Activated CD8-positive, alpha-beta memory T cell treated with anti-CD3 and anti-CD28 coated beads for 24 hours (primary cell): ENCODE data around the gene PGA5.
"Not testable (repeated sequence)": the region's sequence is repeated elsewhere in the genome, so short reads cannot be mapped to it uniquely, and the experiment has no call there.

Experiments
- DNase-seq: peaks from one replicate; pipeline ENCODE4 v3.0.0-alpha.2; 2020

PGA5 gene

GRCh38 chr11:61240875-61241274 is at the start of gene PGA5:
Gene PGA5 (plus strand): TSS chr11:61241175. CDS start chr11:61241227, 52 bp downstream.
- DNase-seq = not testable (repeated sequence)

GRCh38 chr11:61193596-61193995 is 47.4 kb upstream of the PGA5 start:
- DNase-seq = no peak

GRCh38 chr11:61194169-61194671 is 46.8 kb upstream of the PGA5 start:
- DNase-seq = no peak

- DNase-seq = no peak
These were observed 45.8 kb upstream of the PGA5 start for GRCh38 chr11:61194981-61195695.

GRCh38 chr11:61195719-61196118 is 45.3 kb upstream of the PGA5 start:
- no peak for DNase-seq

- DNase-seq = no peak
These were observed 42.6 kb upstream of the PGA5 start for GRCh38 chr11:61198361-61198760.

GRCh38 chr11:61198948-61199523 is 41.9 kb upstream of the PGA5 start:
- no peak for DNase-seq

DNA sequence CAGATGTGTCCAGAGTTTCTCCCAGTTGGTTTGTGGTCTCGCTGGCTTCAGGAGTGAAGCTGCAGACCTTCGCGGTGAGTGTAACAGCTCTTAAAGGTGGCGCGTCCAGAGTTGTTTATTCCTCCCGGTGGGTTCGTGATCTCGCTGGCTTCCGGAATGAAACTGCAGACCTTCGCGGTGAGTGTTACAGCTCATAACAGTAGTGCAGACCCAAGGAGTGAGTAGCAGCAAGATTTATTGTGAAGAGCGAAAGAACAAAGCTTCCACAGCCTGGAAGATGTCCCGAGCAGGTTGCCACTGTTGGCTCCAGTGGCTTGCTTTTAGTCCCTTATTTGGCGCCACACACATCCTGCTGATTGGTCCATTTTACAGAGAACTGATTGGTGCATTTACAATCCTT is 39.5 kb upstream of the PGA5 start:
- DNase-seq = no peak

DNA sequence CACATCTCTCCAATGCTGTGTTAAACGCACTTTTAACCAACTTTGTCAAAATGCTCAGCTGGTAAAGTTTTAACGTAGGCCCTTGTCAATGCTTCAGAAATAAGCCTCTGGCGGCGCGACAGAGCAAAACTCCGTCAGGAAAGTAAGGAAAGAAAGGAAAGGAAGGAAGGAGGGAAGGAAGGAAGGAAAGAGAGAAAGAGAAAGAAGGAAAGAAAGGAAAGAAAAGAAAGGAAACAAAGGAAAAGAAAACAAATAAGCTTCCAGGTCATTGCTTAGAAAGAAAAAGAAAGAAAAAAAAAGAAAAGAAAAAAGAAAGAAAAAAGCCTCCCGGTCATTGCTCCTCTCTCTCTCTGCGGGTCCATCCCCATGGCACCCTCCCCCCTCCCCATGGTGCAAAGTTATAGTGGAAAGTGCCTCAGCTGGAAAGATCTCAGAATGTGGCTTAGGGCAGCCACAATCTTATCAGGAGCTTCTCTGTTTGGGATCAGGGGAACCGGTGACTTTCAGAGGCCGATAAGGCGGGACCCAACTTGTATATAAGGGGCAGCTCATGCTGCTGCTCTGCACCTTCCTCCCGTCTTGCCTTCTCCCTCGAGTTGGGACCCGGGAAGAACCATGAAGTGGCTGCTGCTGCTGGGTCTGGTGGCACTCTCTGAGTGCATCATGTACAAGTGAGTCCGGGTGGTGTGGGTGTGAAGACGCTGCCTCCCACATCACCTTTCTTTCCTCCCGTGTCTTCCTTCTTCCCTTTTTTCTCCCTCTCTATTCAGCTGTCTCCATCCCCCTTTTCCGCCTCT is 37.8 kb upstream of the PGA5 start, which contains the start of gene PGA3:
Gene PGA3 (plus strand): TSS at position 566 of the 797 bp plus-strand sequence. CDS start 50 bp downstream, at position 616.
- DNase-seq = not testable (repeated sequence)

- not testable (repeated sequence) for DNase-seq
These were observed 37.1 kb upstream of the PGA5 start for GRCh38 chr11:61203873-61204272.

DNA sequence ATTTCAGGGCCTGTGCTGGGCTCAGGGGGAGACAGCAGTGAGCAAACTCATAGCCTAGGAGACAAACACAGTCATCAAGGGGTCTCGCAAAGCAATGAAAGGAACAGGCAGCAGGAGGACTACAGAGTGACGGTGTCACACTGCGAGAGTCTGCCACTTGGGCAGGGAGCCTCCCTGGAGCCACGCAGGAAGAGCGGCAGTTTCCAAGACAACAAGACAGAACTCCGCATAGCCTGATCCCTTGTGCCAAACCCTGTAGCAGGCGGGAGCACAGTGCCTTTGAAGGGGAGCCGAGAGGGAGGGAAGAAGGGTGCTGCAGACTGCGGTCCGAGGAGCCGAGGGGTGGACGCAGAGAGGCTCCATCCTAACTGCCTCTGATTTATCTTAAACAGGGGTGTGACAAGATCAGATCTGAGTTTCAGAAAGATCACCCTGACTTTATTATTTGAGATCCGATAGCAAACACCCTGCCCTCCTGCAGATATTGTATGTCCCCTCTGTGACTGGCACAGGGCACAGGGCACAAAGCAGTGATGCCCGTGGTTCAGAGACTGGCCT is 36.4 kb upstream of the PGA5 start:
- DNase-seq = not testable (repeated sequence)

DNA sequence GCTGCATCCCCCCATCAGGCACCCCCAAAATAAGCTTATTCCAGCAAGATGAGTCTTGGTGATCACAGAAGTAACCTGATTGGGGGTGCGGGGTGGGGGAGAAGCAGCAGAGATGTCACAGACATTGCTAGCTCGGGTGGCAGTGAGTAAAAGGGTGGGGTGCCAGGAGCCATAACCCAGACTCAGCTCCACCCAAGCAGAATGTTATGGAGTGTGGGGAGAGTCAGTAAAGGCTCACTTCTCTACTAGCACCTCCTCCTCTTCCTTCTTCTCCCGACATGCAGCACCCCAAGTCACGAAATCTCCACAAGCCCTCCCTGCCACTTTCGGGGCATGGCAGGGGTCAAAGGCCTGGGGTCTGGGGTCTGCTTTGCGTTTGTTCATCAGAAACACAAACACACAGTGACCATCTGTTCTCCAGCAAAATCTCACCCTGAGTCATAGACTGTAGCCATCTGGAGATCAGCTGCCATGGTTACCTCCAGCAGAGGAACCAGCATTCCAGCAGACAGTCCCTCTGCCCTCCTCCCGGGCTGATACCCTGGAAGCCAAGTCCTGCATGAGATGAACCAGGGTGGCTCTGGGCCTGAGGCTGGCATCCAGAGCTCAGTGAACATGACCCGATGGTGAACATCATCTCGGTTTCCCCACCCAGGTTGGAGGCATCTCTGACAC is 33.2 kb upstream of the PGA5 start:
- DNase-seq = not testable (repeated sequence)

DNA sequence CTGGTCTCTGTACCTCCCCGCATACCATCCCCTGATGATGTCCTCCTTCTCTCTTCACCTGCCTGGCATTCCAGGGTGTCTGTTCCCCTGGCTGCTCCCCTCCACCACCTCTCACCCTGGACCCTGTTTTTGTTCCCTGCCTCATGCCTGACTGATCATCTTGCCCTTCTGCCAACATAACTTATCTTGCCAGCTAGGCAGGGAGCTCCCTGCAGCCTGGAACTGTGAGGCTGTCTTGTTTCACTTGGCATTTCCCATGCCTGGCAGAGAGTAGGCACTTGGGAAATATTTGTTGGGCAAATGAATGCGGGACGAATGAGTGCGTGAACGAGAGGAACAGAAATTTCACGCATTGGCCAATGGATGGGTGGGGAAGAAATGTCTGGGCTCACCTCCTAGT is 30.3 kb upstream of the PGA5 start:
- not testable (repeated sequence) for DNase-seq

DNA sequence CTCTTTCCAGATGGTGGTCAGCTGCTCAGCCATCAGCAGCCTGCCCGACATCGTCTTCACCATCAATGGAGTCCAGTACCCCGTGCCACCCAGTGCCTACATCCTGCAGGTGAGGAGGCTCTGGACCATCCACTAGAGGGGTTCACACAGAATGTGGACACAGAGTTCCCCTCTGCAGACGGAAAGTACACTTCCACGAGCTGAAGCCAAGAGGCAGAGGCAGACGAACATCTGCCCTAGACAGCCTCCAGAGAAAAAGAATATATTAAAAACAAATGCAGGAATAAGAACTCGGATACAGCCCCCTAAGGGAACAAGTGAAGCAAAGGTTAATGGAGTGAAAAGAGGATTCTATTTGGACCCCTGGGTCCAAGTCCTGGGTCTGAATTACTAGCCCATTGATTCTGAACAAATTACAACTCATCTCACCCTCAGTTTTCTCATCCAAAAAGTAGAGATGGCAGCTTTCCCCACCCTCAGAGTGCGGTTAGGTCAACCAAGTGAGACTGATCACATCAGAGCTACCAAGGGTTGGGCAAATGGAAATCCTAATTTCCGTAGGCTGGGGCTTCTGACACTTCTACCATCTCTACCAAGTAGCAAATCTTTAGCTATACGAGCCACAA is 29.5 kb upstream of the PGA5 start:
- DNase-seq = not testable (repeated sequence)

DNA sequence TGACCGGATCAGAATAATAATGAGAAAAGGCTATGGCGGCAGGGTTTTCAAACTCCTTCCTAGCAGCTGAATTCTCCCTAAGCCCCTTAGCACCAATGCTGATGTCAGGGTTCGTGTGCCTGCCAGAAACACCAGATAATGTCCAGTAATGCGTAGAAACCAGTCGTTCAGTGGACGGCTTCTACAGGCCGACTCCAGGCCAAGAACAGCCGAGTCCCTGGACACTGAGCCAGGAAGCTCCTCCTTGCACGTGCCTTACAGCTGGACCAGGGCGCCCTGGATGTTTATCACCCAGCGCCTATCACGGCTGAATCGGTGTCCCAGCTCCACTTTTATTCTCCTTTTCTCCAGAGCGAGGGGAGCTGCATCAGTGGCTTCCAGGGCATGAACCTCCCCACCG is 28.8 kb upstream of the PGA5 start:
- DNase-seq = not testable (repeated sequence)

GRCh38 chr11:61213711-61214324 is 27.2 kb upstream of the PGA5 start:
- DNase-seq = not testable (repeated sequence)

- not testable (repeated sequence) for DNase-seq
These were observed 22.7 kb upstream of the PGA5 start for GRCh38 chr11:61218306-61218705.

GRCh38 chr11:61219016-61219415 is 22.0 kb upstream of the PGA5 start:
- DNase-seq = not testable (repeated sequence)

DNA sequence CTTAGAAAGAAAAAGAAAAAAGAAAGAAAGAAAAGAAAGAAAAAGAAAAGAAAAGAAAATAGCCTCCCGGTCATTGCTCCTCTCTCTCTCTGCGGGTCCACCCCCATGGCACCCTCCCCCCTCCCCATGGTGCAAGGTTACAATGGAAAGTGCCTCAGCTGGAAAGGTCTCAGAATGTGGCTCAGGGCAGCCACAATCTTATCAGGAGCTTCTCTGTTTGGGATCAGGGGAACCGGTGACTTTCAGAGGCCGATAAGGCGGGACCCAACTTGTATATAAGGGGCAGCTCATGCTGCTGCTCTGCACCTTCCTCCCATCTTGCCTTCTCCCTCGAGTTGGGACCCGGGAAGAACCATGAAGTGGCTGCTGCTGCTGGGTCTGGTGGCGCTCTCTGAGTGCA is 18.9 kb upstream of the PGA5 start, which contains the start of gene PGA4:
Gene PGA4 (plus strand): TSS at position 301 of the 400 bp plus-strand sequence. CDS start 54 bp downstream, at position 355.
- not testable (repeated sequence) for DNase-seq

DNA sequence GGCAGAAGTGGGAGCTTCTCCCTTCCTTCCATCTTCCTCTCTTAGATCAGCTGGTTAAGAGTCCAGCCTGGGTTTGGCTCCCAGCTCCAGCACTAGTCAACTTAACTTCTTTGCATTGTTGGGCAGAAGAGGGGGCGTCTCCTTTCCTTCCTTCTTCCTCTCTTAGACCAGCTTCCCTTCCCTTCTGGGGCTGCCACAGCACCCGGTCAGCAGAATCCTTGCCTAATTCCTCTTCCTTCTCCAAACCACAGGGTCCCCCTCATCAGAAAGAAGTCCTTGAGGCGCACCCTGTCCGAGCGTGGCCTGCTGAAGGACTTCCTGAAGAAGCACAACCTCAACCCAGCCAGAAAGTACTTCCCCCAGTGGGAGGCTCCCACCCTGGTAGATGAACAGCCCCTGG is 18.3 kb upstream of the PGA5 start:
- DNase-seq = not testable (repeated sequence)

GRCh38 chr11:61226457-61227137 is 14.4 kb upstream of the PGA5 start:
- not testable (repeated sequence) for DNase-seq
